Measurements from ENCODE around the gene NFILZ.

GRCh38 chr19:8642561-8642960, 12.1 kb downstream of the NFILZ start:
- no peak for TF ChIP-seq CTCF (conservative IDR thresholded peaks at IDR 0.05; ENCODE audit: low read length)
- no peak for TF ChIP-seq EZH2phosphoT487 (IDR thresholded peaks at IDR 0.05; ENCODE audit: borderline replicate concordance)
